Erythroblast (primary cell): ENCODE results near the gene CD38.

Experiments used
- GATA1 ChIP-seq: IDR thresholded peaks from 2 replicates; pipeline ENCODE4 v1.6.1; 2011; ENCODE audit warnings: low read depth, mild to moderate bottlenecking, control low read depth, low read length, moderate library complexity
- POLR2A ChIP-seq: IDR thresholded peaks from 2 replicates; pipeline ENCODE4 v1.6.1; 2011; ENCODE audit warnings: mild to moderate bottlenecking, low read length

DNA sequence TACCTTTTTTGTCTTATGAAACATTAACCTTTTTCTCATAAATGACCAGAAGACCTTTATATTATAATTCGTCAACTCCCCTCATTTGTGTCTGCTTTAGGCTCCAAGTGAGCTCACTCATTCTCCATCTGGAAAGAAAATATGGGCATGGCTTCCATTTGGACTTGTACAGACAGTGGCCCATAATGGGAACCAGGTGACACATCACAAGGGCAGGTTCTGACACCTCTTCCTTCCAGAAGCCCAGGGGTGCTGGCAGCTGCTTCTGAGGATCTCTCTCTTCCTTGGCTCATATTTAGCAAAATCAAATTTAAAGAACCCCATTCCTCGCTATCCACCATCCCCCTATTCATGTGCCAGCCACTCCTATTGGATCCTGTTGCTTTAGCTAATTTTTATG lies 69.6 kb downstream of the CD38 start:
- TF ChIP-seq POLR2A (no peak), GATA1 (no peak)
